RPMI8226 (cell line): ENCODE results near the gene CCR3.
A peak's percentile ranks its signal among the peaks of the same experiment; 100 is the strongest.

Experiments used
- DNase-seq: peaks from one replicate; pipeline ENCODE4 v3.0.0-alpha.2; 2015

Gene CCR3

GRCh38 chr3:46299608-46300460 is 57.6 kb downstream of the CCR3 start:
- peak; percentile 75 for DNase-seq

- no peak for DNase-seq
Measured at GRCh38 chr3:46300461-46300789, 58.2 kb downstream of the CCR3 start.

- DNase-seq = no peak
Measured at GRCh38 chr3:46301122-46301835, 59.0 kb downstream of the CCR3 start.

- DNase-seq = peak; percentile 66
Measured at GRCh38 chr3:46303240-46303639, 61.0 kb downstream of the CCR3 start.

- peak; percentile 58 for DNase-seq
Measured at GRCh38 chr3:46304739-46305138, 62.5 kb downstream of the CCR3 start.

- no peak for DNase-seq
Measured at GRCh38 chr3:46312991-46313390, 70.7 kb downstream of the CCR3 start.

GRCh38 chr3:46314517-46314916 is 72.3 kb downstream of the CCR3 start:
- no peak for DNase-seq

- DNase-seq = no peak
Measured at GRCh38 chr3:46316206-46316605, 73.9 kb downstream of the CCR3 start.
